A549 (cell line): ENCODE results near the gene CHCHD6.

Source experiments
- EP300 ChIP-seq, 2 experiments: fragments of >200 bp; sonication (Bioruptor Twin); formaldehyde crosslinking; IDR thresholded peaks; 2 replicates in 1 of 2; 3 replicates in 1 of 2; pipeline ENCODE4 v1.6.1; 2016 to 2017
- HEYL ChIP-seq: fragments of 250-450 bp; sonication (Bioruptor Pico); IDR thresholded peaks from 2 replicates; pipeline ENCODE4 v1.8.0; 2021; ENCODE audit warnings: mild to moderate bottlenecking, moderate library complexity
- JUNB ChIP-seq: fragments of >200 bp; sonication (Bioruptor Twin); formaldehyde crosslinking; IDR thresholded peaks from 2 replicates; pipeline ENCODE4 v1.6.1; 2016
- NR3C1 ChIP-seq: fragments of >200 bp; sonication (Bioruptor Twin); formaldehyde crosslinking; IDR thresholded peaks from 3 replicates; pipeline ENCODE4 v1.6.1; 2017
- POLR2A ChIP-seq: IDR thresholded peaks from 2 replicates; pipeline ENCODE4 v1.6.1; 2012; ENCODE audit warnings: mild to moderate bottlenecking, low read length
- ZSCAN20 ChIP-seq: fragments of 250-450 bp; sonication (Bioruptor Pico); IDR thresholded peaks from 2 replicates; pipeline ENCODE4 v1.8.0; 2022; ENCODE audit warnings: mild to moderate bottlenecking, moderate library complexity
- TF ChIP-seq, protein P1 (sequence below): fragments of >200 bp; sonication (Bioruptor Twin); formaldehyde crosslinking; IDR thresholded peaks from 3 replicates; pipeline ENCODE4 v1.5.1; 2016
- TF ChIP-seq, protein P2 (sequence below): IDR thresholded peaks from 2 replicates; pipeline ENCODE4 v1.6.1; 2012
- TF ChIP-seq, protein P3 (sequence below): IDR thresholded peaks from 2 replicates; pipeline ENCODE4 v1.6.1; 2012; ENCODE audit warnings: low read depth, borderline replicate concordance

DNA sequence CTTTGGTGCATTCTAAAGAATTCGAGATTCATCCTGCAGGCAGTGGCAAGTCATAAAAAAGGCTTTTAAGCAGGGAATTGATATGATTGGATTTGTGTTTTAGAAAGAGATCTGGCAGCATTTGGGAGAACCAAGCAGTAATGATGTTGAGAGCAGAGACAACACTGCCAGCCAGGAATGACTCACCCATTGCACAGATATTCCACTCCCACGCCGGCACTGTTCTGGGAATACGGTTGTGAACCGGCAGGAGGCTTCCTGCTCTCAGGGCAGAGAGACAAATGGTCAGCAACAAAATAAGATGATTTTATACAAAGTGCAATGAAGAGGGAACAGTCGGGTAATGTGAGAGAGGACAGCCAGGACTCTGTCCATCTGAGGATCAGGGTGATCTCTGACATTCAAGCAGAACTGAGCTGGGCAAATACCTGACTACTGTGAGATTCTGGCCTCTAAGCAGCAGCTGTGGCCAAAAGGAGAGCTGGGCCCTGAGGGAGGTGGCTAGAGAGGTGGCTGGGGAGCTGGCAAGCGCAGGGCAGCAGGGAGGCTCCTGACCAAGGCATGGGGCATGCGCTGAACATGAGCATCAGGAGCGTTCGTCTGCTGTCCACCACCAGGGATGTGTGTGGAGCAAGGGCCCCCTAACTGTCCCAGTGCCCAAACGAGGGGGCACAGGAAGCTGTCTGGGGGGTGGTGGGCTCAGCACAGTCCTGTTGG lies 222.8 kb downstream of the CHCHD6 start:
- TF ChIP-seq POLR2A (no peak), EP300 (IDR thresholded peaks at IDR 0.05) (no peak), JUNB (no peak), NR3C1 (no peak), HEYL (CRISPR knock-in tag) (no peak), ZSCAN20 (CRISPR knock-in tag) (no peak)
- TF ChIP-seq, protein P1, sequence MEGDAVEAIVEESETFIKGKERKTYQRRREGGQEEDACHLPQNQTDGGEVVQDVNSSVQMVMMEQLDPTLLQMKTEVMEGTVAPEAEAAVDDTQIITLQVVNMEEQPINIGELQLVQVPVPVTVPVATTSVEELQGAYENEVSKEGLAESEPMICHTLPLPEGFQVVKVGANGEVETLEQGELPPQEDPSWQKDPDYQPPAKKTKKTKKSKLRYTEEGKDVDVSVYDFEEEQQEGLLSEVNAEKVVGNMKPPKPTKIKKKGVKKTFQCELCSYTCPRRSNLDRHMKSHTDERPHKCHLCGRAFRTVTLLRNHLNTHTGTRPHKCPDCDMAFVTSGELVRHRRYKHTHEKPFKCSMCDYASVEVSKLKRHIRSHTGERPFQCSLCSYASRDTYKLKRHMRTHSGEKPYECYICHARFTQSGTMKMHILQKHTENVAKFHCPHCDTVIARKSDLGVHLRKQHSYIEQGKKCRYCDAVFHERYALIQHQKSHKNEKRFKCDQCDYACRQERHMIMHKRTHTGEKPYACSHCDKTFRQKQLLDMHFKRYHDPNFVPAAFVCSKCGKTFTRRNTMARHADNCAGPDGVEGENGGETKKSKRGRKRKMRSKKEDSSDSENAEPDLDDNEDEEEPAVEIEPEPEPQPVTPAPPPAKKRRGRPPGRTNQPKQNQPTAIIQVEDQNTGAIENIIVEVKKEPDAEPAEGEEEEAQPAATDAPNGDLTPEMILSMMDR = no peak
- TF ChIP-seq, protein P2, sequence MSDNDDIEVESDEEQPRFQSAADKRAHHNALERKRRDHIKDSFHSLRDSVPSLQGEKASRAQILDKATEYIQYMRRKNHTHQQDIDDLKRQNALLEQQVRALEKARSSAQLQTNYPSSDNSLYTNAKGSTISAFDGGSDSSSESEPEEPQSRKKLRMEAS = no peak
- TF ChIP-seq, protein P3, sequence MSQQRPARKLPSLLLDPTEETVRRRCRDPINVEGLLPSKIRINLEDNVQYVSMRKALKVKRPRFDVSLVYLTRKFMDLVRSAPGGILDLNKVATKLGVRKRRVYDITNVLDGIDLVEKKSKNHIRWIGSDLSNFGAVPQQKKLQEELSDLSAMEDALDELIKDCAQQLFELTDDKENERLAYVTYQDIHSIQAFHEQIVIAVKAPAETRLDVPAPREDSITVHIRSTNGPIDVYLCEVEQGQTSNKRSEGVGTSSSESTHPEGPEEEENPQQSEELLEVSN = no peak
